Measurements from ENCODE around the gene AQP7. TPM values are rescaled to one million over a fixed set of nuclear protein-coding genes. Genes with fewer than 3 reads are reported as not detected.

The AQP7 gene
- total RNA-seq, 2 experiments from 2014 or later = not detected

GRCh38 chr9:33354651-33355211 lies 47.6 kb downstream of the AQP7 start:
- Mint-ChIP-seq H3K27ac (peak overlapping the region; percentile 75), H3K36me3 (ENCODE audit: low read depth) (peaks cover 21% of the 10 kb centered on the region), H3K4me3 (no peak overlapping the region), H3K27me3 (ENCODE audit: low read depth) (no peaks in the 10 kb centered on the region), H3K9me3 (no peaks in the 10 kb centered on the region), H3K4me1 (ENCODE audit: low read depth) (no peaks in the 10 kb centered on the region)
- intact Hi-C loops (cut with micrococcal nuclease) = loop anchor here (5.0 kb wide), 1 partner anchor 32 kb away; no protein-coding TSS in a partner anchor
- CTCF ChIA-PET = interaction anchor here (1.4 to 4.4 kb wide), 2 partner anchors 19 to 61 kb away, joined by 4 to 27 read pairs; no protein-coding TSS in a partner anchor
- DNase-seq = no peak

GRCh38 chr9:33351547-33351946 lies 50.8 kb downstream of the AQP7 start:
- H3K9me3 Mint-ChIP-seq = no peaks in the 10 kb centered on the region
- DNase-seq = no peak
- no peaks in the 10 kb centered on the region for H3K4me1 Mint-ChIP-seq (ENCODE audit: low read depth)
- no peaks in the 10 kb centered on the region for H3K27me3 Mint-ChIP-seq (ENCODE audit: low read depth)
- intact Hi-C loops (cut with micrococcal nuclease) = no loop called here
- CTCF ChIA-PET = interaction anchor here (0.6 to 1.4 kb wide), 3 partner anchors 24 to 287 kb away, joined by 3 read pairs; no protein-coding TSS in a partner anchor
- H3K27ac Mint-ChIP-seq = no peak overlapping the region
- no peak overlapping the region for H3K4me3 Mint-ChIP-seq
- H3K36me3 Mint-ChIP-seq (ENCODE audit: low read depth) = peaks cover 42% of the 10 kb centered on the region

- no peaks in the 10 kb centered on the region for H3K9me3 Mint-ChIP-seq
- H3K27ac Mint-ChIP-seq = no peak overlapping the region
- no peak for DNase-seq
- intact Hi-C loops (cut with micrococcal nuclease) = no loop called here
- CTCF ChIA-PET = interaction anchor here (1.2 to 1.4 kb wide), 2 partner anchors 25 to 116 kb away, joined by 3 read pairs; no protein-coding TSS in a partner anchor
- no peak overlapping the region for H3K4me3 Mint-ChIP-seq
- peaks cover 43% of the 10 kb centered on the region for H3K36me3 Mint-ChIP-seq (ENCODE audit: low read depth)
- no peaks in the 10 kb centered on the region for H3K27me3 Mint-ChIP-seq (ENCODE audit: low read depth)
- H3K4me1 Mint-ChIP-seq (ENCODE audit: low read depth) = no peaks in the 10 kb centered on the region
Observed at GRCh38 chr9:33350310-33350709, 52.1 kb downstream of the AQP7 start.

GRCh38 chr9:33349743-33350142 lies 52.6 kb downstream of the AQP7 start:
- H3K4me1 Mint-ChIP-seq (ENCODE audit: low read depth) = no peaks in the 10 kb centered on the region
- CTCF ChIA-PET = interaction anchor here (0.6 kb wide), 1 partner anchor 64 kb away, joined by 3 read pairs; no protein-coding TSS in a partner anchor
- no peaks in the 10 kb centered on the region for H3K27me3 Mint-ChIP-seq (ENCODE audit: low read depth)
- no peak for DNase-seq
- H3K9me3 Mint-ChIP-seq = no peaks in the 10 kb centered on the region
- intact Hi-C loops (cut with micrococcal nuclease) = no loop called here
- peaks cover 41% of the 10 kb centered on the region for H3K36me3 Mint-ChIP-seq (ENCODE audit: low read depth)
- H3K4me3 Mint-ChIP-seq = no peak overlapping the region
- no peak overlapping the region for H3K27ac Mint-ChIP-seq

GRCh38 chr9:33348998-33349397 lies 53.4 kb downstream of the AQP7 start:
- intact Hi-C loops (cut with micrococcal nuclease) = no loop called here
- Mint-ChIP-seq H3K36me3 (ENCODE audit: low read depth) (peaks cover 39% of the 10 kb centered on the region), H3K4me1 (ENCODE audit: low read depth) (no peaks in the 10 kb centered on the region), H3K27me3 (ENCODE audit: low read depth) (no peaks in the 10 kb centered on the region), H3K9me3 (no peaks in the 10 kb centered on the region), H3K4me3 (no peak overlapping the region), H3K27ac (no peak overlapping the region)
- CTCF ChIA-PET = no interaction called here
- no peak for DNase-seq

GRCh38 chr9:33346564-33346963 lies 55.8 kb downstream of the AQP7 start:
- intact Hi-C loops (cut with micrococcal nuclease) = no loop called here
- peaks cover 40% of the 10 kb centered on the region for H3K36me3 Mint-ChIP-seq (ENCODE audit: low read depth)
- no peaks in the 10 kb centered on the region for H3K4me1 Mint-ChIP-seq (ENCODE audit: low read depth)
- no peak for DNase-seq
- CTCF ChIA-PET = no interaction called here
- H3K27me3 Mint-ChIP-seq (ENCODE audit: low read depth) = no peaks in the 10 kb centered on the region
- H3K4me3 Mint-ChIP-seq = no peak overlapping the region
- H3K27ac Mint-ChIP-seq = peak overlapping the region; percentile 47
- no peaks in the 10 kb centered on the region for H3K9me3 Mint-ChIP-seq

- Mint-ChIP-seq H3K4me3 (no peak overlapping the region), H3K4me1 (ENCODE audit: low read depth) (peaks cover 3% of the 10 kb centered on the region), H3K27me3 (ENCODE audit: low read depth) (no peaks in the 10 kb centered on the region), H3K36me3 (ENCODE audit: low read depth) (peaks cover 58% of the 10 kb centered on the region), H3K9me3 (peaks cover 18% of the 10 kb centered on the region), H3K27ac (peak overlapping the region; percentile 59)
- CTCF ChIA-PET = no interaction called here
- DNase-seq = no peak
- intact Hi-C loops (cut with micrococcal nuclease) = no loop called here
Observed at GRCh38 chr9:33344145-33344544, 58.2 kb downstream of the AQP7 start.

- no peaks in the 10 kb centered on the region for H3K27me3 Mint-ChIP-seq (ENCODE audit: low read depth)
- no peak for DNase-seq
- intact Hi-C loops (cut with micrococcal nuclease) = loop anchor here (1.0 kb wide), 1 partner anchor 54 kb away; no protein-coding TSS in a partner anchor
- peaks cover 22% of the 10 kb centered on the region for H3K9me3 Mint-ChIP-seq
- peaks cover 3% of the 10 kb centered on the region for H3K4me1 Mint-ChIP-seq (ENCODE audit: low read depth)
- CTCF ChIA-PET = no interaction called here
- no peak overlapping the region for H3K4me3 Mint-ChIP-seq
- H3K27ac Mint-ChIP-seq = no peak overlapping the region
- H3K36me3 Mint-ChIP-seq (ENCODE audit: low read depth) = peaks cover 50% of the 10 kb centered on the region
Observed at GRCh38 chr9:33341182-33341581, 61.2 kb downstream of the AQP7 start.

- H3K36me3 Mint-ChIP-seq (ENCODE audit: low read depth) = peaks cover 47% of the 10 kb centered on the region
Observed at GRCh38 chr9:33340186-33340585, 62.2 kb downstream of the AQP7 start.

More at GRCh38 chr9:33340186-33340585, 62.2 kb downstream of the AQP7 start:
- DNase-seq = no peak
- Mint-ChIP-seq H3K27me3 (ENCODE audit: low read depth) (no peaks in the 10 kb centered on the region), H3K4me3 (no peak overlapping the region), H3K4me1 (ENCODE audit: low read depth) (peaks cover 3% of the 10 kb centered on the region), H3K27ac (no peak overlapping the region), H3K9me3 (peaks cover 22% of the 10 kb centered on the region)
- CTCF ChIA-PET = no interaction called here
- intact Hi-C loops (cut with micrococcal nuclease) = no loop called here

Other genes starting within 250 kb of the AQP7 start
- 10 to 100 TPM; 42.8 to 44.1 TPM for gene B4GALT1, start 235.2 kb downstream of the AQP7 start, total RNA-seq
- not detected for gene SPINK4, start 162.4 kb downstream of the AQP7 start, total RNA-seq
- gene BAG1, start 137.9 kb downstream of the AQP7 start, total RNA-seq = 10 to 100 TPM; 38.1 to 40.5 TPM
- 100 to 1,000 TPM; 151 to 162 TPM for gene CHMP5, start 137.5 kb downstream of the AQP7 start, total RNA-seq
- 10 to 100 TPM; 32.4 to 32.6 TPM for gene NFX1, start 112.1 kb downstream of the AQP7 start, total RNA-seq
- gene AQP3, start 45.0 kb upstream of the AQP7 start, total RNA-seq = 1 to 10 TPM; 7.2 to 8.1 TPM
- 10 to 100 TPM; 38.2 to 38.6 TPM for gene NOL6, start 71.4 kb upstream of the AQP7 start, total RNA-seq
- 1 to 10 TPM in 1 of 2 experiments, under 1 TPM in 1; 0.57 to 1.6 TPM for gene ANKRD18B, start 121.7 kb upstream of the AQP7 start, total RNA-seq

Measured in activated naive CD4-positive, alpha-beta T cell treated with anti-CD3 and anti-CD28 coated beads for 36 hours (primary cell).